ENCODE measurements around the gene EXOC8.
"Not testable (repeated sequence)": the region's sequence is repeated elsewhere in the genome, so short reads cannot be mapped to it uniquely, and the experiment has no call there.

EXOC8 gene

DNA sequence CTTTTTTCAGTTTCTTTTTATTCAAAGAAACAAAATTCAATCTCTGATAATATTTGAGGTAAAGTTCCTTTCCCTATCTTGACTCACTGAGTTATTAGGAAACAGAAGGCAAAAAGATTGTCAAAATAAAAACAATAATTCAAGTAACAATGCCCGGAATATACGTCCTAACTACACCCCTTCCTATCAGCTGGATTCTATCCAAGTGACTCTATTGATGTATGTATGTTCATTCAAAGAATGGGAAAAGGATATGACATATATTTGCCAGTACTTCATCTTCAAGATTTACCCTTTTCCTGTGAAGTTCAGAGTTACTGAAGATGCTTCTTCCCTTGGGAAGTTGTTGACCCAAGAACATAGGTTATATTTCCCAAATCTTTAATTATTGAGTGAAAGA, 14.2 kb upstream of the EXOC8 start:
- DNase-seq = no peak

DNA sequence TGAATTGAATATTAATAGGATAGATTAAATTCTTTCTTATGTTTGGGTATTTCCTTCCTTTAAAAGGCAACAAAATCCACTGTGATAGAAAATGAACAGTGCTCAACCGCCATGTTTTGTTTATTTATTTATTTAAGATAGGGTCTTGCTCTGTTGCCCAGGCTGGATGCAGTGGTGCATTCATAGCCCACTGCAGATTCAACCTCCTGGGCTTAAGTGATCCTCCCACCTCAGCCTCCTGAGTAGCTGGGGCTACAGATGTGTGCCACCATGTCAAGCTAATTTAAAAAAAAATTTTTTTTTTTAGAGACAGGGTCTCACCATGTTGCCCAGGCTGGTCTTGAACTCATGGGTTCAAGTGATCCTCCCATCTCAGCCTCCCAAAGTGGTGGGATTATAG, 11.2 kb upstream of the EXOC8 start:
- not testable (repeated sequence) for DNase-seq

- no peak for DNase-seq
Measured at GRCh38 chr1:231348442-231348841, 10.8 kb upstream of the EXOC8 start.

DNA sequence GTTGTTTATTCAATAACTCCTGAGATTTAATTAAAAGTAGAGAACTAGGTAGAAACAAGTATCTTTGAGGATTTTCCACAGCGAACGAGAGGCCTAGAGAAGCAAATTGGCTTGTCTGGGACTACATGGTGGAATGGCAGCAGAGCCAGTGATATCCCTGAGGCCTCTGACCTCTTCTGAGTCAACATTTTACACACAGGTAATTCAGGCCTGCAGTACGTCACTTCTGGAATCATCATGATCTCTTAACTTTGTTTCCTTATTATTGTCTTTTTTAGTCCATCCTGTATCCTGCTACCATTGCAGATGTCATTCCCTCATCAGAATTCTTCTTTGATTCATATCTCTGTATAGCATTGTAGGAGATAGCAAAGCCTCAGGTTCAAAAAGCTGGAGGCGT, 10.3 kb upstream of the EXOC8 start:
- DNase-seq = no peak

GRCh38 chr1:231340328-231341013, 2.8 kb upstream of the EXOC8 start:
- no peak for DNase-seq

- DNase-seq = no peak
Measured at GRCh38 chr1:231338270-231339128, 847 bp upstream of the EXOC8 start, which contains the start of gene SPRTN. TSS of gene SPRTN (plus strand) at chr1:231338293. CDS start at chr1:231338384, 91 bp downstream.

DNA sequence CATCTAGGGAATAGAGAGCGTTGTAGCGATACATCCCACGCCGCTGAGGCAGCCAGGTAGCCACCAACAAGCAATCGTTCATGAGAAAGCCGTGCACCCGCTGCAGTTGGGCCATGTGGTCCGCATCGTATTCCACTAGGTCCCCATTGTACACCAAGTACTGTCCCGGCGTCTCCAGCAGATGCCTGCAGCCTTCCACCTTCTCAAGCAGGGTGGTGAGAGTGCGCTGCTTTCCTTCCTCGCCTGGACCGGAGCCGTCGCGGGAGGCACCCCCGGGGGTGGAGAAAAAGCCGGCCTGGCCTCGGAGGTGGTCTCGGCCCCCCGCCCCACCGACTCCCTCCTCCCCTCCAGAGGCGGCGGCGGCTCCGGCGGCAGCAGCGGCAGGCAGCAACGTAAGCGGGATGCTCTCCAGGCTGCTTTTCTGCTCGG, 595 bp downstream of the EXOC8 start:
- DNase-seq = no peak

DNA sequence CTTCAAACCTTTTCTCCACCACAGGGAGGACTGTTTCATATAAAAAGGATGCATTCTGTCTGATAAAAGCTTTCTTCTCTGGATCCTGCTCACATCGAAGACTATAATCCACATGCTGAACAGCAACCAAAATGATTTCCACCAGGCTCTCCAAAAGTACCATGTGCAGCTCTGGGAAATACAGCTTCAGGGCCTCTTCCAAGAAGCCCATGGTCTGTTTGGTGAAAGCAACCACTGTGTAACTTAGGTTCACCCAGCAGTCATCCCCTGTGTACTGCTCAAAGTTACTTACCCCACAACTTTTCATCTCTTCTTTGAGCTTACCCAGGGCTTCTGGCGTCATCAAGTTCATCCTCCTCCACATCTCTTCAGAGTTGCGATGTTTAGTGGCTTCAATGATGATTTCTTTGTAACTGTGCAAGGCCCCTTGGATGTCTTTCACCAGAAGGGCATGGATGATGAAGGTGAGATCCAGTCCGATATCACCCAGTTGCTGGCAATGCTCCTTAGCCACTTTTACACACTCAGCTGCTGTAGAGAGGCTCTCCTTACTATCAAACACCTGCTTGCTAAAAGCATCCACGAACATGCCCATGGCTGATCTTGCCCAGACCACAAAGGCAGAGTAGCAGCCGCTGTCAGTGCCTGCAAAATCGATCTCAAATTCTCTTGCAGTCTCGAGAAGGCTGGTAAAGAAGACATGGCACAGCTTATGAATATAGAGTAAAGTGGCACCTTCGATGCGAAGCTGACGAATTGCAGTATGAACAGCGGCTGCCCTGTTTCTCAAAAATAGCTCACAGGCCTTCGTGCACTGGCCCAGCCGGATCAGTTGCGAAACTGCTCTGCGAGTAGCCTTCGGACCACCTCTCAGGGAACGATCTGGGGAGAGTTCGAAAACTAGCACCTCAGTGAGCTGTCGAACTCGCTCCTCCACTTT, 1.7 kb downstream of the EXOC8 start:
- DNase-seq = no peak

- no peak for DNase-seq
Measured at GRCh38 chr1:231334952-231335351, 2.7 kb downstream of the EXOC8 start.

GRCh38 chr1:231334079-231334666, 3.5 kb downstream of the EXOC8 start:
- DNase-seq = no peak

GRCh38 chr1:231332761-231333160, 4.9 kb downstream of the EXOC8 start:
- DNase-seq = no peak

DNA sequence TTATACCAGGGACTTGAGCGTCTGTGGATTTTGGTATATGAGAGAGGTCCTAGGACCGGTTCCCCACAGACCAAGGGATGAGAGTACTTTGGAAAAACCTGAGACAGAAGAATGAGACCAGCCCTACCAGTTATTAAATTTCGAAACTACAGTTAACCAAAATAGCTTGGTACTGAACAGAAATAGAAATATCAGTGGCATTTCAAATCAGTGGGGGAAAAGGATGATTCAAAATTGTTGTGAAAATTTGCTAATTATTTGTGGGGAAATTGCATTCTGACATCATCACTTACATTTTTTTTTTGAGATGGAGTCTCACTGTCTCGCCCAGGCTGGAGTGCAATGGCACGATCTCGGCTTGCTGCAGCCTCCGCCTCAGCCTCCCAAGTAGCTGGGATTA, 8.2 kb downstream of the EXOC8 start:
- DNase-seq = no peak

- DNase-seq = no peak
Measured at GRCh38 chr1:231327617-231328016, 10.0 kb downstream of the EXOC8 start.

DNA sequence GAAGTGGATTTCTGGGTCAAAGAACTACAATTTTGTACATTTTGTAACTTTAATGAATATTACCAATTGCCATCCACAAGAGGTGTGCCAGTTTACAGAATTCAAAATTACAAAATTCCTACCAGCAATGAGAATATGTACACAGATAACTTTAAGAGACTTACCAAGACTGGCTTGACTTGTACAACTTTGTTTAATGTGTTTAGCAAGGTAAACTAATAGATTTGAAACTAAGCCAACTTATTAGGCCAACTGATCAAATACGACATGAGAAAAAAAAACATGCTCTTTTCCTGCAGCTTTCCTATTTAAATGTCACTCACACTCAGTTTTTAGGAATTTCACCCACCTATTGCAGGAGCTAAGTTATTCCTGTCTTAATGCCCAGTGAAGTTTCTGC, 11.4 kb downstream of the EXOC8 start:
- DNase-seq = no peak

GRCh38 chr1:231324660-231325059, 13.0 kb downstream of the EXOC8 start:
- no peak for DNase-seq

DNA sequence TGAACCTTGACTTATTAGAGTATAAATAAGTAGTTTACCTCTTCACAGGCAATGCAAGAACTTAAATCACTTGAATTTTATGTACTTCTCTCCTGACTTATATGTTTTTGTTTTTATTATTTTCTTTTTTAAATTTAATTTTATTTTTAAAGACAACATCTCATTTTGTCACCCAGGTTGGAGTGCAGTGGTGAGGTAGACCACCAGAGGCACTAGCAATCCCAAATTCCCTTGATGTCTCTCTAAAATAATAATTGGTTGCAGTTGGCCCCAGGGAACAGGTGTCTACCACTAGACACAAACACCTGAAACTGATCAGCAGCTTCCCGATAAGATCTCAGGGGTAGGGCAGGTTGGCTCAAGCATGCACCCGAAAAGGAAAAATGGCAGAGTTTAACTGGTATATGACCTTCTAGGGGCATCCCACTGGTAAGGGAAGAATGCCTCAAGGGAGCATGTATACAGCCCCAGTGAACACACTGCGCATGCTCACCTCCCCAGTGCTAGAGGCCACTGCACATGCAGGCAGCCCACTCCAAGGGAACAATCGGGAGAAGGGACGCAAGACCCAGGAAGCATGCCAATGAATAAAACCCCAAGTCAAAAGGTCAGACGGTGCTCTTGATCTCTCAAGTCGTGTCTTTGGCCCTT, 14.6 kb downstream of the EXOC8 start:
- no peak for DNase-seq

DNA sequence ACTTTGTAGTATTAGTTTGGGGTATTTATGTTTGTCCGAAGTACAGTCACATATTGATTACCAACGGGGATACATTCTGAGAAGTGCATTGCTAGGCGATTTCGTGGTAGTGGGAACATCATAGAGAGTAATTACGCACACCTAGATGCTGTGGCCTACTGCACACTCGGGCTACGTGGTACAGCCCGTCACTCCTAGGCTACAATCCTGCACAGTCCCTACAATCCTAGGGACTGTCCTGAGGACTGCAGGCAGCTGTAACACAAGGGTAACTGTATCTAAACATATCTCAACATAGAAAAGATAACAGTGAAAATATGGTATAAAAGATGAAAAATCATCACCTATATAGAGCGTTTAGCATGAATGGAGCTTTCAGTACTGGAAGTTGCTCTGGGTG, 18.6 kb downstream of the EXOC8 start:
- no peak for DNase-seq

DNA sequence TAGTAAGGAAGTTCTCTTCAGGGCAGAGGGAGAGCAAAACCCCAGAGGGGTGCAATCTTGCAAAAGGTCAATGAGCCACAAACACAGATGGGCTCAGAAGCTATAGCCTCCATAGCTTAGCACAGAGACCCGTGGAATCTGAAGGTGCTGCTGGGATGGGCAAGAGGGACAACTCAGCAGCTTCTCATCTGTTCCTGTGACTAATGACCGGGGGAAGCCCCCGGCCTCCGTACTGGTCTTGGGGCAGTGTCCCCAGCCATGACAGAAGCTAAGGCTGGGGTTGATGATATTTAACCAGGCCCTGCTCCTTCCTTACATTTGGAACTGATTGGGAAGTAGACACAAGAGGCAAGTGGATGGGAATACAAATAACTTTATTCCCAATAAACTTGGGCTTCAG, 19.1 kb downstream of the EXOC8 start:
- no peak for DNase-seq

DNA sequence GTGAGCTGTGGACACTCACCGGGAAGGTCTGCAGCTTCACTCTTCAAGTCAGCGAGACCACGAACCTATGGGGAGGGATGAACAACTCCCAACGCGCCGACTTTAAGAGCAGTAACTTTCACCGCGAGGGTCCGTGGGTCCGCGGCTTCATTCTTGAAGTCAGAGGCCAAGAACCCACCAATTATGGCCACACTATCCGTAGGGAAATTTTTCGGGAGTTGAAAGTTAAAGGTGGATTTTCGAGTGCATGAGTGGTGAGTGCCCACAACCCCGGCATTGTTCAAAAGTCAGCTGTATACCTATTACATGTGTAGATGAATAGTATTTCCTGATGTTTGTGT, 19.7 kb downstream of the EXOC8 start:
- no peak for DNase-seq

DNA sequence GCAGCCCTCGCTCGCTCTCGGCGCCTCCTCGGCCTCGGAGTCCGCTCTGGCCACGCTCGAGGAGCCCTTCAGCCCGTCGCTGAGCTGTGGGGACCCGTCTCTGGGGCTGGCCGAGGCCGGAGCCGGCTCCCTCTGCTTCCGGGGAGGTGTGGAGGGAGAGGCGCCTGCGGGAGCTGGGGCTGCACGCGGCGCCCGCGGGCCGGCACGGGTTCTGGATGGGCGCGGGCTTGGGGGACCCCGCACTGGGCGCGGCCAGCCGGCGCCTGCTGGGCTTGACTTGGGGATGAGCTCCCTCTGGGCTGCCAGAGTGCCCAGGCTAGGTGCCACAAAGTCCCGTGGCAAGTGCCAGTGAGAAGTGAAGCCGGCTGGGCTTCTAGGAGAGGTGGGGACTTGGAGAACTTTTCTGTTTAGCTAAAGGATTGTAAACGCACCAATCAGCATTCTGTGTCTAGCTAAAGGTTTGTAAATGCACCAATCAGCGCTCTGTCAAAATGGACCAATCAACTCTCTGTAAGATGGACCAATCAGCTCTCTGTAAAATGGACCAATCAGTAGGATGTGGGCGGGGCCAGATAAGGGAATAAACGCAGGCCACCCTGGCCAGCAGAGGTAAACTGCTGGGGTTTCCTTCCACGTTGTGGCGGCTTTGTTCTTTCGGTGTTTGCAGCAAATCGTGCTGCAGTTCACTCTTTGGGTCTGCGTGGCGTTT, 20.2 kb downstream of the EXOC8 start:
- DNase-seq = no peak

DNA sequence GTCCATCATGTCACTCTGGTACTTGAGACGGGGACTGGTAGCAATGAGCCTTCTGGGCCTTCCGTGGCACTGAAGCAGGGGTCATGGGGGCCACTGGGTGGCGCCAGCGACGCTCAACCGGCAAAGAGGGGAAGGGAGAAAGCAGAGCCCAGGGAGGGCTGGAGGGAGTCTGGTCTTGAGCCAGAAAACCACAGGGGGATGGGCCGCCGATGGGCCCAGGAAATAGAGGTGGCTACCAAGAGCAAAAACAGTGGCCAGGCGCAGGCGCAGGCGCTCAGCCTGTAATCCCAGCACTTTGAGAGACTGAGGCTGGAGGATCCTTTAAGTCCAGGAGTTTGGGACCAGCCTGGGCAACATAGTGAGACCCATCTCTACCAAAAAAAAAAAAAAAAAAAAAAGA, 21.8 kb downstream of the EXOC8 start:
- DNase-seq = no peak

DNA sequence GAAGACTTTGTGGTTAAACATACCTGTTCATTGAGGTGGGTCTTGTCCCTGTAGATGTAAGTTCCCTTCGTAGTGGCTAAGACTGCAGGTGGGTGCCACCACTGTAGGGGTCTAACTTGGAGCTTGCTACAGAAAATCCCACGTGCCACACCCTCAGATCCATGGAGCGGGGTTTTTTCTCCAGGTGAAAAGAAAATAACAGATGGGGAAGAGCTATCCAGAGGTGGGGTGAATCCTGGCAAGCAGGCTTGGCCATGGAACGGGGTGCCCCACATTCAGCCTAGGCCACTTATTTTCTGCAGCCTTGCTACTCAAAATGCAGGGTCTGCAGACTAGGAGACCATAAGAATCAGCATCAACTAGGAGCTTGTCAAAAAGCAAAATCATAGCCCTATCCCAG, 24.0 kb downstream of the EXOC8 start:
- DNase-seq = no peak
